GM21515 (cell line): ENCODE measurements around the gene SHROOM3.

ENCODE experiments used
- ATAC-seq: cut with Tn5 transposase; IDR thresholded peaks from one replicate; pipeline ENCODE4 v1.9.1; 2021; ENCODE audit not compliant: unreplicated experiment

SHROOM3 gene

GRCh38 chr4:76738086-76738931, 303.3 kb downstream of the SHROOM3 start:
- ATAC-seq: no peak

- ATAC-seq: no peak
Measured at GRCh38 chr4:76740192-76740591, 305.2 kb downstream of the SHROOM3 start.

- ATAC-seq: no peak
Measured at GRCh38 chr4:76740866-76741662, 306.0 kb downstream of the SHROOM3 start.

- no peak for ATAC-seq
Measured at GRCh38 chr4:76741663-76742020, 306.6 kb downstream of the SHROOM3 start.

DNA sequence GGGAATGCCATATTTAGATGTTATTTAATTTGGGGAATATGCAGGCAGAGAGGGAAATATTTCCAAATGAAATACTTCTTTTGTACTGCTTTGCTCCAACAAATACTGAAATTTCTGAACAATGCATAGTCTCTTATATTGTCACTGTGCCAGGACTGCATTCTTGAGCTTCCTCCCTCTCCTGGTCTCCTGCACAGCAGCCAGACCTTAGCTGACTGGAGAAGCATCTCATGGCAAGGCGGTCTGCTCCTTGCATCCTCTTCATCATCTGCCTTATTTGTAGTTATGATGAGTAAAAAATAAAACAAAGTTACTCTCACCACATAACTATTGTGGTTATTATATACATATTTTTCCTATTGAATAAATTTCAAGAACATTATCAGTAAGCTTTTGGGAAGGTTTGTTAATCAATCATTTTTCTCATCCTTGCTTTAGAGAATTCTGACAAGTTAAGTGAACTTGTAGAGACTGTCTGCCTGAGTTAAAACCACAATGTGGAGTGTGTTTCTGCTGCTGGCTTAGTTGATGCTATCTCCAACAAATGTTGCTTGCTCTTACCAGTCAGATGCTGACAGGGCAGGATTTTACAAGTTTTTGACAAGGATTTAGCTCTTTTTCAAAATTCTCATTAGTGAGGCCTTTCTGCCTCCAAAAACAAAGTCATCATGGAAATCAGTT, 309.4 kb downstream of the SHROOM3 start:
- no peak for ATAC-seq

DNA sequence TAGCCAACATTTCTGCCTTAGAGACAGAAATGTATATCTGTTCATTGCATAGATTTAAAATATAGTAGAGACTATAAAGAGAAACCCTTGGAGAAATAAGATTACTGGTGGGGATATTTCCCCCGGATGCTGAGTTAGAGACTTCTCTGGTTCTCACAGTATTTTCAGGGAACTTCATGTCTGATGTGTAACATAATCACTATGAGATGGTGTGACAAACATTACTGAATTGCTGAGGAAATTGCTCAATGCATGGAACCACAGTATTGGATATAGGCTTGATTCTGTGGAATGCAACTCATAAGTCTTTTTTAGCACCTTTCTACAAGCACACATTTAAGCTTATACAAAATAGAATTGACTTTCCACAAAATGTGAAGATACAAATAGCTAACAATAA, 310.2 kb downstream of the SHROOM3 start:
- no peak for ATAC-seq

DNA sequence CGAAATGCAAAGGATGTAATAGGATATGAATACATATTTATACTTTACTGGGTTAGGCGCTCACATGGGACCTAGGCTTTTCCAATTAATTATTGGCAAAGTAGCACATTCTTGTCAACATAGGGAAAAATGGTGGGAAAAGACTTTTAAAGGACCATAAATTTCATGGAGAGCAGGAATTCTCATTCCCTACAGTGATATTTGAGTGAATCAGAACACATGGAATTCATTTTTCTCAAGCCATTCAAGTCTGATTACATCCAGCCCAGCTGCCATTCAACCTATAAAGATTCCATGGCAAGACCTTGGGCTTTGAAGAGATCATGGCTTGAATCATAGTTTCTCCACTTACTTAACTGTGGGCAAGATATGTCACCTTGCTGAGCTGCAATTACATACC, 312.5 kb downstream of the SHROOM3 start:
- no peak for ATAC-seq

GRCh38 chr4:76748649-76749048, 313.6 kb downstream of the SHROOM3 start:
- ATAC-seq: no peak

DNA sequence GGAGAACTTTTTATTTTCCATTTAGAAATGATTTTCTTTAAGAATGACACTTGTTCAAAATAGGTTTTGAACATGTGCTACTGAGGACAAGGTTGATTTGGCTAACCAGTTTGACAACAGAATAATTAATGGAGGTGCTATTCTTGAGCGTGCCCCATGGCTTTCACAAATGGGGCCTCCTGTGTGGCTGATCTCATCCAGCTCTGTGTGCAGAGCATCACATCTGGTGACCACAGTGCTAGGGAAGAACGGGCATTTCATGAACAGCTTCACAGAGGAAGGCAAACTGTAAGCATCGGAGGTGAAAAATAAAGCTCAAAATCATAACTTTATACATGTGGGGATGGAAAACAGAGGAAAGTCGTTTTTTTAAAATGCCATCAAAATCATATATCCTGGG, 314.3 kb downstream of the SHROOM3 start:
- no peak for ATAC-seq

DNA sequence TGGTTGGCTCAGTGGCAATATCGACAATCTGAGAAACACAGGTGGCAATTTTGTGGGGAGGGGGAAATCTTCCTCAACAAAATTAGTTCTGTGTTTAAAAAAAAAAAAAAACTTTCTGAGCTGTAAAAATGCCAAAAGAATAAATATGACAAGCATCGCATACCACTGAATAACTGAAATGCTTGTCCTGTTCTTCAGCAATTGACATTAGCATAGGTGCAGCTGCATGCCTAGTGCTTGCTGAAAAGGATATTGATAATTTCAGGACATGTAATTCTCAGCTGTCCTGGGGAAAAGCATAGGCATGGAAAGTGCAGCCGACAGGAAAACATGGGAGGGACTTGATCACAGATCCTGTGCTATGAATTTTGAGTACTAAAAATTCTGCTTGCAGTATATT, 315.7 kb downstream of the SHROOM3 start:
- ATAC-seq: no peak

- ATAC-seq: no peak
Measured at GRCh38 chr4:76751612-76752343, 316.7 kb downstream of the SHROOM3 start.

DNA sequence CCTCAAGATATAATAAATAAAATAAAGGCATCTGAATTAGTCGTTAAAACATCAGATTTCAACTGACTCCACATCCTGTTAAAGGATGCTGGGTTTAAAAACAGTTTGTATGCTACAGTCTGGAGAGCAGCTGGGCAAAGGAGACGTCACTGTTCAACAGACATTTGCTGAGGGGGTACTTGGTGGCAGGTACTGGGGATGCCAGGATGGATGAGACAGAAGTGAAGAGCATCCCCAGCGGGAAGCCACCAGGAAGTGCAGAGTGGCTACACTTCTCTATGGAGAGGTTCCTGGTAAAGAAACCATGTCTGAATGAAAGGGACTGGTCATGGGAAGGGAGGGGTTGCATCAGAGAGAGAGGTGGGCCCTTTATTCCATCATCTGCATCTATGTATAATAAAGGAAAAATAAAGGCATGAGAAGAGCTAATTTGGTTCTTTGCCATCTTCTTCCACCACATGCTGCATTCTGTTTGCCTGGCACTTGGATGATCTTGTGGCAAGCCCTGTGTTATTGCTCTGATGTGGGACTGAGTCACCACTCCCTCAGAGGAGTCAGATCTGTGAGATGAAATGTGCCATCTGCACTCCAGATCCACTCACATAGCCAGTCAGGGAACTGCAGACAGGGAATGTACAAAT, 318.0 kb downstream of the SHROOM3 start:
- no peak for ATAC-seq

DNA sequence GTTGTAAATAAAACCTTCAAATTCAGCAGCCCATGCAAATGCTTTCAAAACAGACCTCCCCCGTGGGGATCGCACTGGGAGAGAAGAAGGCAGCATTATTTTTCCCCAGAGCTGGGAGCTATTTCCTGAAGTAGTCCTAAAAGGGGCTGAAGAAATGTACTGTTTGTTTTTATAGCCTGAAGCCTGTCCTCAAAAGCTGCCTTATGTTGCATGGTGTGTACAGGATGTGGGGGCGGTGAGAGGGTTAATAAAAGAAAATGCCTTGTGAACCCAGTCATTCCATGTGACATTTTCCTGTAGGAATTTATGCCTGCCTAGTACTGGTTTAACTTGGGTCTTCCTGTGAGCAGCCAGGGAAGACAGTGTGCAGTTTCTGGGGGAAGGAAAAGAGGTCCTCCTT, 318.8 kb downstream of the SHROOM3 start:
- no peak for ATAC-seq

DNA sequence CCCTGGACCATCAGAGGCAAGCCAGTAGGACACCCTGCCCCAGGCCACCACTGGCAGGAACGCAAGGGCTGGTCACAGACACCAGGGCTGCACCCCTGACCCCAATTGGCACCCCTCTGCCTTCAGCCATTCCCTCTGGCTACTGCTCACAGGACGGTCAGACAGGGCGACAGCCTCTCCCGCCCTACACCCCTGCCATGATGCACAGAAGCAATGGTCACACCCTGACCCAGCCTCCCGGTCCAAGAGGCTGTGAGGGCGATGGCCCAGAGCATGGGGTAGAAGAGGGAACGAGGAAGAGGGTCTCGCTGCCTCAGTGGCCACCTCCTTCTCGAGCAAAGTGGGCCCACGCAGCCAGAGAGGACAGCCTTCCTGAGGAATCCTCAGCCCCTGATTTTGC, 319.4 kb downstream of the SHROOM3 start:
- no peak for ATAC-seq

DNA sequence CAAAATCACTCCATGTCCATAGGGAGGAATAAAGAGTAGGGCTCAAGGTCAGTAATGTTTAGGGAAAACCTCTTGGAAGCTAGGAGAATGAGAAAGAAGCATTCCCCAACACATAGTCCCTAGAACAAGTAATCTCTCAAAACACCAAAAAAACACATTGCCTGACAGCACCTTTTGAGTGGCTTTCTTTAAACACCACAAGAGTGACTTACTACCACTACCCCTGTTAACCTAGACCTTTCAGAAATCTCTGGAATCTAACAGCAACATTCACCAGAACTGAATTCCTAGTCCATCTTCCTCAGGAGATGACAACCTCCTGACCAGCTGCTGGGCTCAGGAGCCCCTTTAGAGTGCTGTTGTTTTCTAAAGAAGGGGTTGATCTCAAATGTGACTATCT, 320.7 kb downstream of the SHROOM3 start:
- ATAC-seq: no peak

DNA sequence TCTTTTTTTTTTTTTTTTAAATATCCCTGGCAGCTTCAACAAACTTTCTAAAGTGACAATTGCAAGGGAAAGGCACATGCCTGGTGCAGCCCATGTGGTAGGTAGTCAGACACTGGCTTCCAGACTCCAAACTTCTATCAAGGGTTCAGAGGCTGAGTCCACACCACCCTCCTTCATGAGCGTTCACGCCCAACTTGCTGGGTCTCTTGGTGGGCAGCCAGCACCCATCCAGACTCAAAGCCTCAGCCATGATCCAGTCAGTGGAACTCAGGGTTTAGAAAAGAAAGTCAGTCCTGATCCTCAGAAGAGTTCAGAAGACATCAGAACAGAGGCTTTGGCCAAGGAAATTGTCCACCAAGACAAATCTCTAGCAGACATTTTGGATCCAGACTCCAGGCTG, 321.4 kb downstream of the SHROOM3 start:
- no peak for ATAC-seq

DNA sequence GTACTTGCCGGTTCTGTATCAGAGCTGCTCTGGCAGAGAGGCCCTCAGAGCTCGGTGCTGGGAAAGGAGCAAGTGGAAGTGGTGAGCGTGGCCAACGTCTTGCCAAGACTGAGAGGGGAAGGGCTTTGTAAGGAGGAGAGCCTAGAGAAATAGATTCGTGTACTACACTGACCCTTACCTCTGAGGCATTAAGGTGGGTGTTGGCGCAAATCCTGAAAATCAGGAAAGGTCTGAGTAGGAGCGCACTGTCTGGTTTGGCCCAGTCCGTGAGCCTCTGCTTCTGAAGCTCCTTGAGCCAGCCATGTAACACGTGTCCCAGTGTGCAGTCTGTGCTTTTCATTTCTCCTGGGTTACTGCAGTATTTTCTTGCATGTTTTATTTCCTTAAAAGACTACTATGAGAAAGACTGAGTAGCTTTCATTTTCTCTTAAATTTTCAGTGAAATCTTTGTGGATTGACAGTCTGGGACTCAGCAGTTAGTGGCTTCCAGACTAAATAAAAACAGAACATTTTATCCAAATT, 322.4 kb downstream of the SHROOM3 start:
- no peak for ATAC-seq

- no peak for ATAC-seq
Measured at GRCh38 chr4:76758290-76758882, 323.4 kb downstream of the SHROOM3 start.

DNA sequence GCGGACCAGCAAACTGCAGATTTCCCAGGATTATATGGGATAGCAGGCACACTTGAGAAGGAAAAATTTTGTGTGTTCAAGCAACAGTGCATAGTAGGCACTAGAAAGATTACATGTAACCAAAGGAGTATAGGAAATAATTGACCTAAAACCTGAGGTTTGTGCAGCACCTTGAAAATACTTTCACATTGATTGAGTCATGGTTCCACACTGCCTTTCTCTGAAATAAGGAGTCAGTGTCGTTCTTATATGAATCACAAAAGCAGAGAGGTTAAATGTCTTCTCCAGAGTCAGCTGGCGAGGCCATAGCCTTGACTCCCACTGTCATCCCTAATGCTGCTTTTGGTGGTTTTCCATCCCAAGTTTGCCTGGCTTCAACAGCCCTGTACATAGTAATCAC, 324.0 kb downstream of the SHROOM3 start:
- ATAC-seq: no peak

DNA sequence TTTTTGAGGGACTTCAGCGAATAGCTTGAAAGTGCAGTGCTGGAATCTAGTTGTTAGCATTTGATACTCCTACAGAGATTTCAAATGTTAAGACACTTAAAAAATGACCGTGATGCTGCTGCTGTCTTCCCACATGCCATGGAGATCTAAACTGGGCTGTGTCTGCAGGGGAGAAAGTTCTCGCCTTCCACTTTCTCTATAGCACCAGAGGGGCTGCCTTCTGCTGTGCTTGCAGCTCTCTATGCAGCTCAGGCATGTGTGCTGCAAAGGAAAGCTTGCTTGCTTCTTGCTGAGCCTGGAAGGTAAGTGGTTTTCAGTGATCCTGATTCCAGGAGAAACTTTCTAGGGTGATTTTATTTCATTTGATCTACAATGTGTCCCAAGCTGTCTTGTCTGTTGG, 325.2 kb downstream of the SHROOM3 start:
- ATAC-seq: no peak
